Vagina (tissue), 2 donors: ENCODE data around the gene DCDC2C. TPM values are rescaled to one million over a fixed set of nuclear protein-coding genes. Genes with fewer than 3 reads are reported as not detected.

Source experiments
- DNase-seq, 2 donors: peaks; one replicate each; pipeline ENCODE4 v3.0.0-alpha.2; 2017; ENCODE audit errors: extremely low spot score in 2 of 2
- H3K27ac ChIP-seq: fragments of 200-600 bp; sonication (generic); one replicate; pipeline ENCODE4 v1.5.1; 2019
- H3K27me3 ChIP-seq: fragments of 200-600 bp; sonication (generic); one replicate; pipeline ENCODE4 v1.5.1; 2019
- H3K36me3 ChIP-seq, 2 donors: fragments of 200-600 bp; sonication (generic); one replicate each; pipeline ENCODE4 v1.5.1; 2017 to 2019
- H3K4me1 ChIP-seq: fragments of 200-600 bp; sonication (generic); one replicate; pipeline ENCODE4 v1.5.1; 2019
- H3K4me3 ChIP-seq, 2 donors: fragments of 200-600 bp; sonication (generic); 1 replicate in 1 of 2; 2 replicates in 1 of 2; pipeline ENCODE4 v1.5.1; 2016 to 2019
- H3K9me3 ChIP-seq: fragments of 200-600 bp; sonication (generic); one replicate; pipeline ENCODE4 v1.5.1; 2019
- POLR2A ChIP-seq, 2 donors: fragments of 450-650 bp; IDR thresholded peaks; one replicate each; pipeline ENCODE4 v1.6.1; 2017; ENCODE audit warnings: antibody characterized with exemption in 2 of 2, mild to moderate bottlenecking in 2 of 2, moderate library complexity in 2 of 2
- POLR2AphosphoS5 ChIP-seq, 2 donors: sonication (generic); formaldehyde crosslinking; IDR thresholded peaks; one replicate each; pipeline ENCODE4 v1.9.0; 2017; ENCODE audit warnings: antibody characterized with exemption in 2 of 2, mild to moderate bottlenecking in 2 of 2, low read depth in 1 of 2; ENCODE audit not compliant: insufficient read depth in 1 of 2
- intact Hi-C: fragments of 100-400 bp; cut with DNase I; formaldehyde crosslinking; loops from one replicate; pipeline ENCODE4 v1.15.1; 2023
- total RNA-seq: library from RNA; depleted of rRNA; stranded (reverse); fragments of >200 nt; gene quantifications from one replicate; pipeline ENCODE4 v1.2.3, GENCODE V29; 2016
- TF ChIP-seq, protein P1 (sequence below), 3 experiments: fragments of 450-650 bp in 2 of 3; fragments of 200-600 bp in 1 of 3; sonication (generic) in 1 of 3; IDR thresholded peaks; one replicate each; pipeline ENCODE4 v1.5.1; 2017 to 2019; ENCODE audit warnings: antibody characterized with exemption in 3 of 3, mild to moderate bottlenecking in 2 of 3, moderate library complexity in 2 of 3

Gene DCDC2C
- total RNA-seq, 1 donor from 2014 or later = not detected

DNA sequence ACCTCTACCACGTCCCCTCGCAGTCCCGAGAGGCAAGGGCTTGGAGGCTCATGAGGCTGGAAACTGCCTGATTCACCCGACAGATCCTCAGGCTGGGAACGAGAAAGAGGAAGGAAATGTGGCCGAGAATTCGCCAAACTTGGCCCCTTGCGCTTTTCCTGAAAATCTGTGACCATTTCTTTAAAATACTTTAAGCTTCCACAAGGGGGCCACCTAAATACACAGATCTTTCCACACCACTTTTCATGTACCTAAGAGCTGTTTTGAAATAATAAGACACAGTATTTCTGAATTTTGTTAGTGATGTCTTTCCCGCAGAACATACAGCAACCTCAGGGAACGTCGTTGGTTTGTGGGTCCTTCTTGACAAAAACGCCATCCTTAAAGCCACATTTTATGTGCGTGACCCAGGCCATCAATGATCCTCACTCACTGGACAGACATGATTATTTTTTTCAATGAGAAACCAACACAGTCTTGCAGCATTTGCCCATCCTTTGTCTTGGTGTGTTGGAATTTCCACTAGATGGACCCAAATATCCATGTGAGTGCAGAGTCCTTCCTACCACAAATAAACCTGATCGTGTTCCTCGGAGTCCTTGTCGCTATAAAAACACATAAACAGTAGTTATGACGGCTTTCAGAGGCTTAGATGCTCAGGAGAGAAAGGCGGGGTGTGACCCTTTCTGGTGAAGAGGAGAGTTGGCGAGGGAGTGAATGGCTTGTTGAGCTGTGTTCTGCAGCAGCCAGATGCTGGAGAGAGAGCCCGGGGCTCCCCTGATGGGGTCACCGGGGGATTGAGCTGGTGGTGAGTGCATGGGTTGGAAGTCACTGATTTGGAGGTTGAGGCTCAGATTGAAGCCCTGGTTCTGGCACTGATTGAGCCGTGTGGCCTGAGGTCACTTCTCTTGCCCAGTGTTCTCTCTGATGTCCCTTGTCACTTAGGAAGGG is 25.0 kb downstream of the DCDC2C start:
- Histone ChIP-seq H3K36me3 (no peaks in the 10 kb centered on the region), H3K4me1 (no peaks in the 10 kb centered on the region), H3K27ac (no peak overlapping the region), H3K4me3 (no peak overlapping the region), H3K27me3 (no peaks in the 10 kb centered on the region), H3K9me3 (no peaks in the 10 kb centered on the region)
- peak in 1 of 2 donors; percentile 76 for DNase-seq
- intact Hi-C loops = no loop called here
- TF ChIP-seq POLR2A (IDR thresholded peaks at IDR 0.05) = no peak
- TF ChIP-seq, protein P1, sequence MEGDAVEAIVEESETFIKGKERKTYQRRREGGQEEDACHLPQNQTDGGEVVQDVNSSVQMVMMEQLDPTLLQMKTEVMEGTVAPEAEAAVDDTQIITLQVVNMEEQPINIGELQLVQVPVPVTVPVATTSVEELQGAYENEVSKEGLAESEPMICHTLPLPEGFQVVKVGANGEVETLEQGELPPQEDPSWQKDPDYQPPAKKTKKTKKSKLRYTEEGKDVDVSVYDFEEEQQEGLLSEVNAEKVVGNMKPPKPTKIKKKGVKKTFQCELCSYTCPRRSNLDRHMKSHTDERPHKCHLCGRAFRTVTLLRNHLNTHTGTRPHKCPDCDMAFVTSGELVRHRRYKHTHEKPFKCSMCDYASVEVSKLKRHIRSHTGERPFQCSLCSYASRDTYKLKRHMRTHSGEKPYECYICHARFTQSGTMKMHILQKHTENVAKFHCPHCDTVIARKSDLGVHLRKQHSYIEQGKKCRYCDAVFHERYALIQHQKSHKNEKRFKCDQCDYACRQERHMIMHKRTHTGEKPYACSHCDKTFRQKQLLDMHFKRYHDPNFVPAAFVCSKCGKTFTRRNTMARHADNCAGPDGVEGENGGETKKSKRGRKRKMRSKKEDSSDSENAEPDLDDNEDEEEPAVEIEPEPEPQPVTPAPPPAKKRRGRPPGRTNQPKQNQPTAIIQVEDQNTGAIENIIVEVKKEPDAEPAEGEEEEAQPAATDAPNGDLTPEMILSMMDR (IDR thresholded peaks at IDR 0.05) = peak in 1 of 3 experiments; percentile 34

DNA sequence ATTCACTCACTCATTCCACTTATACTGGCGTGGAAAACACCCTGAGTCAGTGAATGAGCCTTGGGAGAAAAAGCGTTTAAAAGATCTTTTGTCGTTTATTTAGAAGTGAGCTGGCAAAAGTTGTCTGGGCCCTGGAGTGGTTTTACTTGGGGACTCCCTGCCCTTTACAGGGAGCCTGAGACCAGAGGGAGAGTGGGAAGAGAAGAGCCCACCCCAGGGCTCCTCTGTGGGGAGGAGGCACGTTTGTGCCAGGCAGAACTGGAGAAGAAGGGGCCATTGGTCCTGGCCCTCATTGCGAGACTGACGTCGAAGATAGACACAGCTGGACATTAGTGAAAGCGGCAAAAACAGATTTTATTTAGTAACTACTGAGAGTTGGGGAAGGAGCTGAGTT is 25.7 kb downstream of the DCDC2C start:
- Histone ChIP-seq H3K36me3 (no peaks in the 10 kb centered on the region), H3K4me1 (no peaks in the 10 kb centered on the region), H3K4me3 (no peak overlapping the region), H3K27ac (no peak overlapping the region), H3K27me3 (no peaks in the 10 kb centered on the region), H3K9me3 (no peaks in the 10 kb centered on the region)
- DNase-seq = peak in 1 of 2 donors; percentile 74
- intact Hi-C loops = no loop called here
- TF ChIP-seq POLR2AphosphoS5 (IDR thresholded peaks at IDR 0.05; ENCODE audit: insufficient read depth in 1 of 2, low read depth in 1 of 2) (no peak), POLR2A (IDR thresholded peaks at IDR 0.05) (no peak)
- TF ChIP-seq, protein P1 (IDR thresholded peaks at IDR 0.05) = no peak

DNA sequence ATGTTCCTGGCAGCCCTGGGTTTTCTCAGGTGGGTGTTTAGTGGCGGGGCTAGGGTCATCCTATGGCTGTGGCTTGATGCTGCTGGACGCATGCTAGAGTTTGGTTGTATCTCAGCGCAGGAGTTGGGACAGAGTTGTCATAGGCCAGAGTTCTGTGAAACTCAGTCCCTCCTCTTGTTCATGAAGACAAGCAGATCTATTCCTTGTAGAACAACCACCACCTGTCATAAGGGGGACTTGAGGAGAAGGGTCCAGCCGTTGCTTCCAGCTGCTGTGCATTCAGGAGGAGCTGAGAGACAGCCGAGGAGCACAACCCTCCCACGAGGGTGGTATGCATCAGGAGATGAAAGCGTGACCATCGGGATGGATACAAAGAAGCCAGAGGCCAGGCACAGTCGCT is 26.4 kb downstream of the DCDC2C start:
- peak; percentile 25 to 77 for DNase-seq
- intact Hi-C loops = no loop called here
- no peak for TF ChIP-seq POLR2AphosphoS5 (IDR thresholded peaks at IDR 0.05; ENCODE audit: insufficient read depth in 1 of 2, low read depth in 1 of 2)

DNA sequence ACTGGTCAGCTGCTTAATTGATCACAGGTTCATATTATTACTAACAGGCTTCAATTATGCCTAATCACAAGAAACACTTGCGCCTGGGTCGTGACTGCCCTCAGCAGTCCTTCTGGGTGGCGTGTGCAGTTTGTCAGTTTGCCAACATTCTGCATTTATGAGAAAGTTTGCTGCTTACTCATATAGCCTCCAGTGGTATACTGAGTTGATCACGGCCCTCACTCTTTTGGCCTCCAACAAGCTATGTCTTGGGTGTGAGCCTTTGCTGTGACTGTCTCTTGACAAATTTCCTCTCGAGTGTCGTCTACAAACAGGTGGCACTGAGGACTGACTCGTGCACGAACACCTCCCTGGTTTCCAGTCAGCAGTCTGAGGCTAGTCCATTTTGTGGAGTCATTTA is 27.3 kb downstream of the DCDC2C start:
- no peaks in the 10 kb centered on the region for H3K9me3 ChIP-seq
- H3K4me3 ChIP-seq = no peak overlapping the region
- H3K36me3 ChIP-seq = no peaks in the 10 kb centered on the region
- TF ChIP-seq POLR2A (IDR thresholded peaks at IDR 0.05) (no peak), POLR2AphosphoS5 (IDR thresholded peaks at IDR 0.05; ENCODE audit: insufficient read depth in 1 of 2, low read depth in 1 of 2) (no peak)
- TF ChIP-seq, protein P1 (IDR thresholded peaks at IDR 0.05) = no peak
- intact Hi-C loops = no loop called here
- peak; percentile 44 to 64 for DNase-seq
- no peak overlapping the region for H3K27ac ChIP-seq
- H3K4me1 ChIP-seq = no peaks in the 10 kb centered on the region
- no peaks in the 10 kb centered on the region for H3K27me3 ChIP-seq

More for the DNA sequence above, 26.4 kb downstream of the DCDC2C start:
- Histone ChIP-seq H3K27ac (no peak overlapping the region), H3K27me3 (no peaks in the 10 kb centered on the region), H3K36me3 (no peaks in the 10 kb centered on the region), H3K4me1 (no peaks in the 10 kb centered on the region), H3K9me3 (no peaks in the 10 kb centered on the region), H3K4me3 (no peak overlapping the region)

DNA sequence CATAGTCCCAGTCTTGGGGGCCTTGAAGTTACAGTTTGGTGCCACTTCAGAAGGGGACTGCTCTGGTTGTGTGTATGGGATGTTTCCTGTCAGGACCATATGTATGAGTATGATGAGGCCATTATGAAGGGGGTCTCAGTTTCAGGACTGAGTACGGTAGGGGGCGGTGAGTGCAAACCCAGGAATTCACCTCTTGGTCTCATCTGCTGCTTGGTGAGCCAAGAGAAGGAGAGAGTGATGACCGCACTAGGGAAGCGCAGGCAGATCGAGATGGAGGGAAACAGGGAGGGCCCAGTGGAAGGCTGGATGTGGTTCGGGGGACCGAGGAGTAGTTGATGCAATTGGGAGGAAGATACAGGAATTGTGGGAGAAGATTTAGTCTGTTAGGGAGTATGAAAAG is 28.5 kb downstream of the DCDC2C start:
- H3K9me3 ChIP-seq = no peaks in the 10 kb centered on the region
- intact Hi-C loops = no loop called here
- DNase-seq = peak in 1 of 2 donors; percentile 67
- no peak overlapping the region for H3K27ac ChIP-seq
- no peaks in the 10 kb centered on the region for H3K27me3 ChIP-seq
- H3K4me3 ChIP-seq = no peak overlapping the region
- no peaks in the 10 kb centered on the region for H3K36me3 ChIP-seq
- H3K4me1 ChIP-seq = no peaks in the 10 kb centered on the region
- TF ChIP-seq, protein P1 (IDR thresholded peaks at IDR 0.05) = no peak
- TF ChIP-seq POLR2AphosphoS5 (IDR thresholded peaks at IDR 0.05; ENCODE audit: insufficient read depth in 1 of 2, low read depth in 1 of 2) (no peak), POLR2A (IDR thresholded peaks at IDR 0.05) (no peak)
